ENCODE measurements around the gene SH3YL1.

GRCh38 chr2:248724-249123 lies 15.1 kb downstream of the SH3YL1 start:
- TF ChIP-seq, protein P1, sequence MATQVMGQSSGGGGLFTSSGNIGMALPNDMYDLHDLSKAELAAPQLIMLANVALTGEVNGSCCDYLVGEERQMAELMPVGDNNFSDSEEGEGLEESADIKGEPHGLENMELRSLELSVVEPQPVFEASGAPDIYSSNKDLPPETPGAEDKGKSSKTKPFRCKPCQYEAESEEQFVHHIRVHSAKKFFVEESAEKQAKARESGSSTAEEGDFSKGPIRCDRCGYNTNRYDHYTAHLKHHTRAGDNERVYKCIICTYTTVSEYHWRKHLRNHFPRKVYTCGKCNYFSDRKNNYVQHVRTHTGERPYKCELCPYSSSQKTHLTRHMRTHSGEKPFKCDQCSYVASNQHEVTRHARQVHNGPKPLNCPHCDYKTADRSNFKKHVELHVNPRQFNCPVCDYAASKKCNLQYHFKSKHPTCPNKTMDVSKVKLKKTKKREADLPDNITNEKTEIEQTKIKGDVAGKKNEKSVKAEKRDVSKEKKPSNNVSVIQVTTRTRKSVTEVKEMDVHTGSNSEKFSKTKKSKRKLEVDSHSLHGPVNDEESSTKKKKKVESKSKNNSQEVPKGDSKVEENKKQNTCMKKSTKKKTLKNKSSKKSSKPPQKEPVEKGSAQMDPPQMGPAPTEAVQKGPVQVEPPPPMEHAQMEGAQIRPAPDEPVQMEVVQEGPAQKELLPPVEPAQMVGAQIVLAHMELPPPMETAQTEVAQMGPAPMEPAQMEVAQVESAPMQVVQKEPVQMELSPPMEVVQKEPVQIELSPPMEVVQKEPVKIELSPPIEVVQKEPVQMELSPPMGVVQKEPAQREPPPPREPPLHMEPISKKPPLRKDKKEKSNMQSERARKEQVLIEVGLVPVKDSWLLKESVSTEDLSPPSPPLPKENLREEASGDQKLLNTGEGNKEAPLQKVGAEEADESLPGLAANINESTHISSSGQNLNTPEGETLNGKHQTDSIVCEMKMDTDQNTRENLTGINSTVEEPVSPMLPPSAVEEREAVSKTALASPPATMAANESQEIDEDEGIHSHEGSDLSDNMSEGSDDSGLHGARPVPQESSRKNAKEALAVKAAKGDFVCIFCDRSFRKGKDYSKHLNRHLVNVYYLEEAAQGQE (IDR thresholded peaks at IDR 0.05; ENCODE audit: low read depth, low read length) = no peak
- TF ChIP-seq CTCF (IDR thresholded peaks at IDR 0.05) = no peak
- no peak for TF ChIP-seq ELF1 (IDR thresholded peaks at IDR 0.05)
- TF ChIP-seq GABPA (IDR thresholded peaks at IDR 0.05; ENCODE audit: low read depth) = no peak
- no peak for TF ChIP-seq EZH2phosphoT487 (IDR thresholded peaks at IDR 0.05; ENCODE audit: borderline replicate concordance, low read depth)
- TF ChIP-seq MEF2A (IDR thresholded peaks at IDR 0.05; ENCODE audit: borderline replicate concordance, low read depth) = no peak
- TF ChIP-seq YY1 (IDR thresholded peaks at IDR 0.05; ENCODE audit: low read depth) = no peak
- TF ChIP-seq POLR2AphosphoS5 (IDR thresholded peaks at IDR 0.05; ENCODE audit: low read depth, low read length) = no peak
- no peak for TF ChIP-seq TCF12 (IDR thresholded peaks at IDR 0.05)
- TF ChIP-seq USF1 (IDR thresholded peaks at IDR 0.05; ENCODE audit: borderline replicate concordance, low read depth) = no peak
- no peak for TF ChIP-seq NRF1 (IDR thresholded peaks at IDR 0.05; ENCODE audit: low read depth, low read length)
- no peak for TF ChIP-seq MXI1 (IDR thresholded peaks at IDR 0.05; ENCODE audit: low read depth, low read length)
- TF ChIP-seq, protein P2, sequence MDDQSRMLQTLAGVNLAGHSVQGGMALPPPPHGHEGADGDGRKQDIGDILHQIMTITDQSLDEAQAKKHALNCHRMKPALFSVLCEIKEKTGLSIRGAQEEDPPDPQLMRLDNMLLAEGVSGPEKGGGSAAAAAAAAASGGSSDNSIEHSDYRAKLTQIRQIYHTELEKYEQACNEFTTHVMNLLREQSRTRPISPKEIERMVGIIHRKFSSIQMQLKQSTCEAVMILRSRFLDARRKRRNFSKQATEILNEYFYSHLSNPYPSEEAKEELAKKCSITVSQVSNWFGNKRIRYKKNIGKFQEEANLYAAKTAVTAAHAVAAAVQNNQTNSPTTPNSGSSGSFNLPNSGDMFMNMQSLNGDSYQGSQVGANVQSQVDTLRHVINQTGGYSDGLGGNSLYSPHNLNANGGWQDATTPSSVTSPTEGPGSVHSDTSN (IDR thresholded peaks at IDR 0.05) = no peak
- no peak for TF ChIP-seq TAF1 (IDR thresholded peaks at IDR 0.05; ENCODE audit: borderline replicate concordance, low read depth, low read length)

Measured in SK-N-SH (cell line).